HEK293T (cell line): Measurements from ENCODE around the gene AHCTF1.

Experiments
- SUZ12 ChIP-seq: fragments of 450-650 bp; IDR thresholded peaks from 2 replicates; pipeline ENCODE4 v1.6.1; 2016; ENCODE audit warnings: mild to moderate bottlenecking
- TARDBP ChIP-seq: fragments of 450-650 bp; IDR thresholded peaks from 2 replicates; pipeline ENCODE4 v1.6.1; 2016

- TF ChIP-seq SUZ12 (no peak), TARDBP (no peak)
Observed at GRCh38 chr1:246897302-246897701, 34.4 kb downstream of the AHCTF1 start.
